HAP-1 (cell line): ENCODE measurements around the gene PPT2.

Experiments
- DNase-seq, 2 experiments: peaks; one replicate each; pipeline ENCODE4 v3.0.0-alpha.2; 2016 to 2020; ENCODE audit warnings: low spot score in 2 of 2
- H3K27me3 ChIP-seq: fragments of 250-450 bp; sonication (Bioruptor Pico); 2 replicates; pipeline ENCODE4 v1.5.1; 2020; ENCODE audit warnings: low read depth, mild to moderate bottlenecking, moderate library complexity
- H3K36me3 ChIP-seq: fragments of 250-450 bp; sonication (Bioruptor Pico); replicated peaks from 2 replicates; pipeline ENCODE4 v1.5.1; 2020; ENCODE audit warnings: mild to moderate bottlenecking
- H3K4me1 ChIP-seq: fragments of 250-450 bp; sonication (Bioruptor Pico); 2 replicates; pipeline ENCODE4 v1.5.1; 2020; ENCODE audit warnings: mild to moderate bottlenecking
- H3K4me3 ChIP-seq: fragments of 250-450 bp; sonication (Bioruptor Pico); 2 replicates; pipeline ENCODE4 v1.5.1; 2020; ENCODE audit warnings: mild to moderate bottlenecking, moderate library complexity
- H3K9me3 ChIP-seq: fragments of 250-450 bp; sonication (Bioruptor Pico); 2 replicates; pipeline ENCODE4 v1.5.1; 2020; ENCODE audit warnings: mild to moderate bottlenecking, moderate library complexity
- in situ Hi-C: fragments of 300-500 bp; cut with MboI; formaldehyde crosslinking; loops from 3 replicates; pipeline ENCODE4 v1.14.3; 2020; ENCODE audit warnings: low sequenced_read_pairs, inconsistent platforms, mixed read lengths

Gene PPT2, protein sequence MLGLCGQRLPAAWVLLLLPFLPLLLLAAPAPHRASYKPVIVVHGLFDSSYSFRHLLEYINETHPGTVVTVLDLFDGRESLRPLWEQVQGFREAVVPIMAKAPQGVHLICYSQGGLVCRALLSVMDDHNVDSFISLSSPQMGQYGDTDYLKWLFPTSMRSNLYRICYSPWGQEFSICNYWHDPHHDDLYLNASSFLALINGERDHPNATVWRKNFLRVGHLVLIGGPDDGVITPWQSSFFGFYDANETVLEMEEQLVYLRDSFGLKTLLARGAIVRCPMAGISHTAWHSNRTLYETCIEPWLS

DNA sequence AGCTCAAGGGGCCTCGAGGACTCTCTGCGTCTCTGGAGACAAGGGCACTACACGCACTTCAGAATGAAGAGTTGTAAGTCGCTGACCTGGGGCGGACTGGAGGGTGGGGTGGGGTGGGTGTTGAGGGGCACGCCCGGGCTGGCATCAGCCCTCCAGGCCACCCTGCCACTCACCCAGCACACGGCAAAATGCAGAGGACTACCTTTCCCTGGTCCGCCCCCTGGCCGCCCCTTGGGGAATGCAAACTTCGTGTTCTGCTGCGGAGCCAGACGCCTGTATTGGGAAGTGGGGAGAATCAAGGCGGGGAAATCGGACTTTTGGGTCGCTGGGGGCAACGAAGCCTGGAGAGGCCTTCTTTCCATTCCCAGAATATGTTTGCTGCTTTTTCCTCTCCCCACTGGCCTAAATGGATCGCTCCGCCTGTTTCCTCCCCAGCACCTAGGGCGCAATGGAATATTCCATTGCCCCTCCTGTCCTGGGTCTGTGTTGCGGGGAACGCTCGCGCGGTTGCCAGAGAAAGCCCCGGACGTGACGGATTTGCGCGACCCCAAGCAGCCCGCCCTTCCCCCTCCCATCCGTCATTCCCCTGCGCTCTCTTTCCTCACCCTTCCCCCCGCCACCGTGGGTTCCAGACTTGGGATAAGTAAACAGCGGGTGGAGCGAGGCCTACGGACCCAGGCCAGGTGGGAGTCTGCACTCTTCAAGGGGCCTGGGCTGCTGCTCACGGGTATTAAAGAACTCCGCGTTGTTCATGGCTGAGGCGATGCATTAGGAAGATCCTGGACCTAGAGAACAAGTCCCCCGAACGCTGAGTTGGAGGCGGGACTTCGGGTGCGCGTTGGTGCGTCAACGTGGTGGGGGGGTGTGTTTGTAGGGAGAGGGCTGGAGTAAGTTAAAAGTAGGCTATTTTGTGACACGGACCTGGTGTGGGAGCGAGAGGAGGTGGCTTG, at the start of gene PPT2:
TSS of gene PPT2 (plus strand) at position 578 of the 950 bp plus-strand sequence. CDS start 454 bp downstream, outside the sequence.
- in situ Hi-C loops: no loop called here
- DNase-seq: peak; percentile 87 to 94
- peak within 1 kb of the TSS; percentile 87 for H3K4me3 ChIP-seq

DNA sequence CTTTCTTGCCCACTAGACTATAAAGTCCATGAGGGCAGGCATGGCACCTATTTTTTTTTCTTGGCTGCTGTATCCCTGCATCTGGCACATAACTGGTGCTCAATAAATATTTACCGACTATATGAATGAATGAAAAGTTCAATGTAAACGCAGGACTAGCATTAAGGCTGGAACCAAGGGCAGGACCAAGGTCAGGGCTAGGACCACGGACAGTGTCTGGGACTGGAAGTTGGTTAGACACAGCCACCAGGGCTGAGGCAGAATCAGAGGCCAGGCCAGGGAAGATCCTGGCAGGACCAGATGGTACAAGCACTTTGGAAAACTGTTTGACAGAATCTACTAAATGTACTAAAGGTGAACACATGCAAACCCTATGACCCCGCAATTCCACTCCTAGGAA, 48.5 kb upstream of the PPT2 start:
- in situ Hi-C loops: no loop called here

More for the DNA sequence above, at the start of gene PPT2:
- Histone ChIP-seq H3K27me3 (no peaks in the 10 kb centered on the region), H3K4me1 (peaks cover 9% of the 10 kb centered on the region), H3K36me3 (peaks cover 30% of the 10 kb centered on the region), H3K9me3 (no peaks in the 10 kb centered on the region)

DNA sequence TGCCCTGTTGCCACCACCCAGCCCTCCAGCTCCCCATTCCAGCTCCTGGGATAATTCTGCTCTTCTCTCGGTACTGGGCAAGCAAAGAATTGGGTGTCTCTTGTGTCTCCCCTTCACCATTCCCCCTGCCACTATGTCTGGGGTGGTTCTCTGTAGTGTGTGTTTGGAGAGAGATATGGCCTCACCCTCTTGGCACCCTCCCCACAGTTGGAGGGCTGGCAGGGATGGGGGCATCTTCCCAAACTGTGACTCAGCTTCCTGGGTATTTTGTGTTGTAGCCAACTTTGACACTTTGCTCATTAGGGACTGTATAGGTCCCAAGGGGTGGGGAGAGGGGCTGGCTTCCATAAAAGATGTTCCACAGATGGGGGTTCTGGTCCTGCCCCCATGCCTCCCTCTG, 46.5 kb upstream of the PPT2 start:
- no peak for DNase-seq
- Histone ChIP-seq H3K4me1 (no peaks in the 10 kb centered on the region), H3K36me3 (no peaks in the 10 kb centered on the region), H3K4me3 (no peak overlapping the region), H3K9me3 (no peaks in the 10 kb centered on the region), H3K27me3 (peaks cover 45% of the 10 kb centered on the region)
- in situ Hi-C loops: no loop called here

More for the DNA sequence above, 48.5 kb upstream of the PPT2 start:
- H3K9me3 ChIP-seq: no peaks in the 10 kb centered on the region
- peaks cover 45% of the 10 kb centered on the region for H3K27me3 ChIP-seq
- DNase-seq: no peak
- H3K4me1 ChIP-seq: no peaks in the 10 kb centered on the region
- H3K4me3 ChIP-seq: no peak overlapping the region
- H3K36me3 ChIP-seq: no peaks in the 10 kb centered on the region

DNA sequence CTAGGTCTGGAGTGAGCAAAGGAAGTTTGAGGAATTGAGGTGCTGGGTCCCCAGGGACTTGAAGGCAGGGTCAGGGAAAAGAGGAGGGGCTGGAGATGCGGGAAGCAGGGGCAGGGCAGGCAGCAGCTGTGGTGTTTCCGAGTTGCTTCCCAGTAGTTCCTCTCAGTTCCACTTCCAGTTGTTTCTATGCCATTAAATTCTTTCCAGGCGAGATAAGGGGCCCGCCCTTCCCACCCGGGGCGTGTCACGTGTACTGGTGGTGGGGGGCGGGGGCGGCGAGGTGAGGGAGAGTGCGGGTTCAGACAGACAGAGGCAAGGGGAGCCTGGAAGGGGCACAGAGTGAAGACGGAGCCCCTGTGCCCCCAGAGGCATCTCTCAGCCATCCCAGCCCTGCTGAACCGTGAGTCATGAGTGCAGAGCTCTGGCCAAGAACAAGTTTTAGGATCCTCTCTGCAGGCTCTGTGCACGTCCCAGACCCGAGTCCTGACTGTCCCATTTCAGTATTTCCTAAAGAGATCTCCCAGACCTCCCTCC, 45.8 kb upstream of the PPT2 start:
- Histone ChIP-seq H3K4me3 (no peak overlapping the region), H3K4me1 (no peaks in the 10 kb centered on the region), H3K36me3 (no peaks in the 10 kb centered on the region), H3K9me3 (no peaks in the 10 kb centered on the region), H3K27me3 (peaks cover 45% of the 10 kb centered on the region)
- no peak for DNase-seq
- in situ Hi-C loops: no loop called here

DNA sequence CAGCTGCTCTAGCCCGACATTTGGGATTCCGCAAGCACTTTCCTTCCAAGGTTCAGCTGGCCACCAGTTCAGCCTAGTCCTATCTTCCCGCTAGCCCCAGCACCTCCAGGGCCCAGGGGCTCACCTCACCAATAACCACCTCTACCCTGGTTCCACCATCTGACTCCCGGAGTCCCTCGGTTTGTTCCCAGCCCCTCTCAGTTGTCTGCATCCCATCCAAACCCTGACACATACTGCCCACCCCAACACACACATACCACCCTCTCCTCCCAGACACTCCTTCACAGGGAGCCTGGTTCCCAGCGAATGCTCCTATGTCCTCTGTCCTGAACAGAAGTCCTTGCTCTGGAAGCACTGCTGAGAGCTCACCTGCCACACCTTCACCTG, 45.2 kb upstream of the PPT2 start:
- no peaks in the 10 kb centered on the region for H3K4me1 ChIP-seq
- peaks cover 45% of the 10 kb centered on the region for H3K27me3 ChIP-seq
- H3K36me3 ChIP-seq: no peaks in the 10 kb centered on the region
- in situ Hi-C loops: no loop called here
- no peak overlapping the region for H3K4me3 ChIP-seq
- DNase-seq: no peak
- no peaks in the 10 kb centered on the region for H3K9me3 ChIP-seq

DNA sequence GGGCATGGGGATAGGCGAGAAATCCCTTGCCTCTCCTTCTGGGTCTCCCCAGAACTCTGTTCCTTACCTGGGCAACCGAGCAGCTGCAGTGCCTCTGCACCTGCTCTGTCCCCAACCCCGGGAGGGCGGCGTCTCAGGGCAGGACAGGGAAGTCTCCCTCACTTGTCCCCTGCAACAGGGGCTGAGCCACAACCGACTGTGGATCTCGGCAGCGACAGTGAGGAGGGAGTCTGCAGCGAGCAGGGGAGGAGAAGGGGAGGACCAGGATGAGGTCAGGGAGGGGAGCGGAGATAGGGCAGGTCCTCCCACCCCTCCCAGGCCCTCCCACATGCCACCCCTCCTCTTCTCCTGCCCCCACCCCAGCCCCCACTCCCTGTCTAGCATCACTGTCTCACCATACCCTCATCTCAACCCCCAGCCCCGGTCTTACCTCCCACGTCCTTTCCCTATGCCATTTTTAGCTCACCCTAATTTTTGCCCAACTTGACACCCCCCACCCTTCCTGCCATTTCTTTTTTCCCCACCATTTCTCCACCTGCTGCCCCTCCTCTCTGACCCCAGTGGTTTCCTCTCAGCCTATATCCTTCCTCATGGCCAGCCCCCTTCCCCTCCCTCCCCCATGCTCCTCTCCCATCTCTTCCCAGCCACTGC, 44.7 kb upstream of the PPT2 start, which contains the start of gene TNXB:
TSS of gene TNXB (minus strand) at position 225 of the 651 bp plus-strand sequence. CDS start 11,140 bp downstream, outside the sequence.
- DNase-seq: no peak
- peaks cover 45% of the 10 kb centered on the region for H3K27me3 ChIP-seq
- H3K4me1 ChIP-seq: no peaks in the 10 kb centered on the region
- in situ Hi-C loops: no loop called here
- no peaks in the 10 kb centered on the region for H3K9me3 ChIP-seq
- H3K36me3 ChIP-seq: no peaks in the 10 kb centered on the region
- no peak within 1 kb of the TSS for H3K4me3 ChIP-seq

DNA sequence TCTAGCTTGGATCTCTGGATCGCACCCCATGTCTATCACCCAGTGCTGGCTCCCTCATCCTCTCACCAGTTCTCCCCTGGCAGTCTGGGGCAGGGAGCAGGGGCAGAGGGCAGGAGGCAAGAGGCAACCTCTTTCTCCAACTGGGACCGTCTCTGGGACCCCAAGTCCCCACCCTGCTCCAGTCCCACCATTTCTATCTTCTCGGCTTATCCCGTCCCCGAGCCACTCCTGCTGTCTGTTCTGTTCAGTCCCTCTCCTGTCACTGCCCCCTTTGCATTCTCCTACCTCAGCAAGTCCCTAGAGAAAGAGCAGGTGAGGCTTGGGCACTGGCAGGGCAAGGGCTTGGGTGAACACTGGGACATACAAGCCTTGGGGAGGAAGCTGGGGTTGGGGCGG, 44.2 kb upstream of the PPT2 start:
- Histone ChIP-seq H3K36me3 (no peaks in the 10 kb centered on the region), H3K27me3 (peaks cover 45% of the 10 kb centered on the region), H3K4me3 (no peak overlapping the region), H3K9me3 (no peaks in the 10 kb centered on the region), H3K4me1 (no peaks in the 10 kb centered on the region)
- no peak for DNase-seq
- in situ Hi-C loops: no loop called here

DNA sequence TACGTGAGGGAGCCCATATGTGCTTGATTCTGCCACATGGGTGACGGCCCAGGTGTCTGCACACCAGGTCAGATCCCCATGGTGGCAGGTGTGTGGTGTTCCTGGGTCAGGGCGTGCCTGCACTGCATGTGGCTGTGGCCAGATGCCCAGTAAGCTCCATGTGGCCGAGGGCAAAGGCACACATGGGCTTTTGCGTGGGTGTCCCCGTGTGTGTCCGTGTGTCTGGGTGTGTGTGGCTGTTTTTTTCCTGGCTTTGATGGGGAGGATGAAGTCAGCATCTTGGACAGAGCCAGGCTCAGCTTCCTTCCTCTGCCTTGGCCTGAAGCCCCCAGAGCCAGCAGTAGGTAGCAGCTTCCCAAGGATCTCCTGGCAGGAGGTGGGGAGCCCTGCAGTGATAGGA, 43.3 kb upstream of the PPT2 start:
- H3K4me1 ChIP-seq: no peaks in the 10 kb centered on the region
- no peak for DNase-seq
- no peaks in the 10 kb centered on the region for H3K9me3 ChIP-seq
- in situ Hi-C loops: no loop called here
- H3K27me3 ChIP-seq: peaks cover 38% of the 10 kb centered on the region
- no peak overlapping the region for H3K4me3 ChIP-seq
- no peaks in the 10 kb centered on the region for H3K36me3 ChIP-seq

DNA sequence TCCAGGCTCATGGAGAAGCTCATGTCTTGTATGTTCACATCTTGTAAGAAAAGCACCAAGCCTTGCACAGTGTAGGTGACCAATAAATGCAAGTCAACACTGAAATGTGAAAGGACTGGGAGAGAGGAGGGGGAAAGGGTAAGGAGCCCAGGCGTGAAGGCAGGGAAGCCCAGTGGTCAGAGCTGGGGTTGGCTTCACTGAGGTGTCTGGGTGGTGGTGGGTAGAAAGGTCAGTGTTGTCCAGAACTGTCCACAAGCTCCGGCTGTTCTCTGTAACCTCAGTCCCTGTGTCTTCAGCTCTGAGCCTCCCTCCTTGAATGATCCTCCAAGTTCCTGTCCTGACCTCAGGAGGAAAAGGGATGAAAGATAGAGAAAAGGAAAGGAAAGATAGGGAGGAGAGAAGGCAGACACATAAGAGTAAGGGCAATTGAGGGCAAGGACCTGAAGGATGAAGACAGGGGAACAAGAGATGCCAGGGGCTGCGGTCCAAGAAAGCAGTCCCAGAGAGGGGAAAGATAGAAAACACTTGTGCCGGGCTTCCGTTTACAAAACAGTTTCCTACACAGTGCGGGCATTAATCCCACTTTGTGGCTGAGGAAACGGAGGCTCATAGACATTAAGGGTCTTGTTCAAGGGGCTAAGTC, 42.4 kb upstream of the PPT2 start:
- Histone ChIP-seq H3K36me3 (peaks cover 4% of the 10 kb centered on the region), H3K4me1 (no peaks in the 10 kb centered on the region), H3K4me3 (no peak overlapping the region), H3K9me3 (no peaks in the 10 kb centered on the region), H3K27me3 (peaks cover 31% of the 10 kb centered on the region)
- DNase-seq: no peak
- in situ Hi-C loops: no loop called here

DNA sequence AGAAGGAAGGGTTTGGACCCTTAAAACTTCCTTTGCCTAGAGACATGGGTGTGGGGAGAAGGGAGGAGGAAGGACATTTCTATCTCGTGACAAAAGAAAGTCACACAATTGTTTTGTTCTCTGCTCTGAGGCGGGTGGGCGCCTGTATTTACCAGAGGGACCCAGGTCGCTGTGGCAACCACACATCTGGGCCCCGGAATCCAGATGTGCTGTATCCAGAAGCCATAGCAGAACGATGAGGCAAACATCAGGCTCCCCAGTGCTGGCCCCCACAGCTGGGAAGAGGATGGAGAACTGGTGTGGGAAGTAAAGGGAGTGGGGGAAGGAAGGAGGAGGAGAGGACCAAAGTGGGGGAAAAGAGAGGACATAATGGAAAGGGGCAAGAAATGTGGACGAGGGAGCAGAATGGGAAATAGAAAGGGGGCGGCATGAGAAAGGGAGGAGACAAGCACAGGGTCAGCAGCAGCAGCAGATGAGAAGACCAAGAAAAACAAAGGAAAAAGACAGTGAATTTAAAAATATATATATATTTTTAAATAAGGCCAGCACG, 41.4 kb upstream of the PPT2 start:
- Histone ChIP-seq H3K9me3 (no peaks in the 10 kb centered on the region), H3K4me1 (no peaks in the 10 kb centered on the region), H3K36me3 (peaks cover 13% of the 10 kb centered on the region), H3K27me3 (peaks cover 22% of the 10 kb centered on the region), H3K4me3 (no peak overlapping the region)
- in situ Hi-C loops: no loop called here
- no peak for DNase-seq

DNA sequence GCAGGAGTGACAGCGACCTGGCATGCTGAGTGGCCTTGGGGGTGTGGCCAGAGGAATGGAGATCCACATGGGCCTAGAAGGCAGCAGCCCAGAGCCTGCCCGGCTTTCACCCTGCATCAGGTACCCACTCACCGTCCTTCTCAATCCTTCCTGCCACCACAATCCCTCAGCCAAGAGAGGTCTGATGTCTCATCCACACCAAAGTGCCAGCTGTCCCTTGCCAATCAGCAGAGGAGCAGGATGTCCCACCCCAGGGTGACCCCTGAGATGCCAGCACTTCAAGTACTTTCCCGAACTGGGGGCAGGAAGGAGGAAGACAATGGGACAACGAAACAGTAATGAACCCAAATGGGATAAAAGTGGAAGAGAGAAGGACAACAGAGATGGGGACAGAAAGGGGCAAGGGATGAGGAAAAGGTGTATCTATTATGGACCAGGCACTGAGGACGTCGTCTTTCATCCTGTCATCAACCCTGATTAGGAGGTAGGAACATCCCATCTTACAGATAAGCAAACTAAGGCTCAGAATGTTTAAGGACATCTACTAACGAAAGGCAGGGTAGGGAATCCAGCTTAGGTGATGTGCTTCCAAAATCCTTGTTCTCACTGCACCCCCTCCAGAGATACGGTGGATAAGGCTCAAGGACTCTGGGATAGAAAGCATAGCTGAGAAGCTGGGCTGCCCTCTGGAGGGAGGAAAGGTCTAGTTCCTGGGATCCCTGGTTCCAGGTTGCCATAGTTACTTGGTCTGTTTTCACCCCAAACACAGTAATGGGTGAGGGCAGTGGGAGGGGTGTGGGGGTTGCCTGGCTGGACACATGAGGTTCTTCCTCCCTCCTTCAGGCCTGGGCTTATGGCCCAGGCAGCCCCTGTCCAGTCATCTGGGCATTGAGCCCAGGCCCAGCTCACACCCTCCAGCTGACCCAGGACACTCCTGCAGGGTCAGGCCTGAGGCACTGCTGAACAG, 40.3 kb upstream of the PPT2 start:
- DNase-seq: peak in 1 of 2 experiments; percentile 50
- in situ Hi-C loops: no loop called here
- no peaks in the 10 kb centered on the region for H3K9me3 ChIP-seq
- peaks cover 25% of the 10 kb centered on the region for H3K36me3 ChIP-seq
- H3K27me3 ChIP-seq: peaks cover 10% of the 10 kb centered on the region
- H3K4me1 ChIP-seq: no peaks in the 10 kb centered on the region
- H3K4me3 ChIP-seq: no peak overlapping the region

DNA sequence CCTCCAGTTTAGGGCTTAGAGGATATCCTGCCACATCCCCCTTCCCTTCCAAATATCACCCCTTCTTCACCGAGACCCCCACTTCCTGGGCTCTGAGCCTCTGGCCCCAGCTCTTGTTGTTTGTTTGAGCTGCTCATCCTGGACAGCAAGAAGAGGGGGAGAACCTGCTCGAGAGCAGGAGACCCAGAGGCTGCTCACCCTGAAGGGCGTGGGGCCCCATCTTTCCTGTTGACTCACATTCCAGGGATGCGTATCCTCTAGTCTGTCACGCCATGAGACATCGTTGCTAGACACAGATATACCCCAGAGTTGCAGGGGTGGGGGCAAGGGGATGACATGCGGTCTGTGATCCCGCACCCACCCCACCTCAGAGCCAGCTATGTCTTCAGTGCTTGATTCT, 39.1 kb upstream of the PPT2 start:
- Histone ChIP-seq H3K9me3 (no peaks in the 10 kb centered on the region), H3K4me1 (no peaks in the 10 kb centered on the region), H3K36me3 (peaks cover 29% of the 10 kb centered on the region), H3K4me3 (no peak overlapping the region), H3K27me3 (peaks cover 4% of the 10 kb centered on the region; the same call in 1 of the 2 replicates)
- in situ Hi-C loops: no loop called here
- no peak for DNase-seq
